HG02571 (cell line): ENCODE data around the gene HOOK1.
"Not testable (repeated sequence)": the region's sequence is repeated elsewhere in the genome, so short reads cannot be mapped to it uniquely, and the experiment has no call there.

Experiments
- ATAC-seq: cut with Tn5 transposase; IDR thresholded peaks from one replicate; pipeline ENCODE4 v1.9.1; 2021; ENCODE audit warnings: mild to moderate bottlenecking, moderate library complexity; ENCODE audit not compliant: unreplicated experiment

Gene HOOK1

GRCh38 chr1:59885160-59885832 lies 70.5 kb downstream of the HOOK1 start:
- no peak for ATAC-seq

DNA sequence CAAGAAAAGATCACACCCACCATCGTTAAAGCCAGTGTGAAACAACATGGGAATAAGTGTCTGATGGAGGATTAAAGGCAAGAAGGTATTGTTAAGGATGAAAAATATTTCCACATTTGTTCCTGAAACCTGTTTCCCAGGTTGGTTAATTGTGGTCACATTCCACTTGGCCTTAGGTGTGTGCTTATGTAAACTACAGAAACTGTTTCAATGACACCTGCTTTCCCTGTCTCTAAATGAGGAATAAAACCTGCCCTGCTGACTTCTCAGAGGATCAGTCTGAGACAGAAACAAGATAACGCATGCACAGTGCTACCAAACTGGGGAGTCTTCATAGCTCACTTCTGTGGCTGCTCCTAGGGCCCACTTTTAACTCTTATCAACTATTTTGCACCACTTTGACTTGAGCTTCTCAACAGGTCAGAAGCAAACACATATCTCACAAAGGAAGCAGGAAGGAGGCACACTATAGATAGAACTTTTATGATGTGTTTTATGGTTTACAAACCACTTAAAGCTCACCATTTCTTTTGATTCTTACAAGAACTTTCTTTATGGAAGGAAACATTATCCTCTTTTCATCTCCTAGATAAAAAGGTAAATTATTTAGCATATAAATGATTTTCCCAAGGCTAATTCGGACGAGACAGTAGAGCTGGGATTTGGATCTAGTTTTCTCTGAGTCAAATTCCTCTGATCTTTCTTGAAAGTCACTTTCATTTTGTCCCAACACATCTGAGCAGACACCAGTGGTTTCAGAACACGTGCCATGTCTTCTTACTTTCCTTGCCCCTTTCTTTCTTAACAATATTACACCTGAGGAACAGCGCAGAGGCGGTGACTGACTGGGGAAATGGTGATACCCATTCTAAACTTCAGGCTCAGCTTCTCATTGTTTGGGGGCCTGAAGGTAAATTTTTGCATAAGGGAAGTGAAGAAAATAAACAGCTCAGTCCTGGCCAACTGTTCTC lies 78.4 kb downstream of the HOOK1 start:
- ATAC-seq: no peak

DNA sequence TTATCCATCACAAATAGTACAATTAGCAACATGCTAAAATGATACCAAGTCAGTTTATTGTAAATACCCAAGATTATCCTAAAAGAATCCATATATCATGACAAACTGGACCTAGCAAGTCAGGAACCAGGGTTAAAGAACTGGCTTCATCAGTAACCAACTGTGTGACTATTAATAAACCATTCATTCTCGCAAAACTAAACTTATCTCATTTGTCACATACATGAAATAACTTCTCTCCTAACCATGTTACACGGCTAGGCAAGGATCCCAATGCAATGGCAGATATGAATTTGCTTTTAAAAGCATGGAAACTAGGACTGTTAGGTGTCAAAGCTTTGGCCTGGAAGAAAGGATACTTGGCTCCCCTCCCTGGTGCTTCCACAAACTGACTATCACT lies 82.4 kb downstream of the HOOK1 start:
- no peak for ATAC-seq

DNA sequence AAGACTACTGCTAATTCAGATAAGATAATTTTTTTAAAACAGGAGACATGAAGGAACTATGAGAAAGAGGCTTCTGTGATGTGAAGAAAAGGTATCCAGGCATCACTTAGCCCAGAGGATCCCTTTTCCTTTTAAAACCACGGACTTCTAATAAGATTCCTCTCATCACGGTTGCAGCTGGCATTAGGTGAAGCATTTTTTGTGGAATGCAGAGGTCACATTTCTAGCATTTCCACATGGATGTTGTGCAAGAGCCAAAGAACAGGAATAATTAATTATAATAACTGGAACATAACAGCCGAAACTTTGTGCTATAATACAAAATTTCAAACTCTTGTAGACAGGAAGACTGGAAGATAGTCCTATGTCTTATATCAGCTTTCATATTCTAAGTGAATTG lies 84.2 kb downstream of the HOOK1 start:
- no peak for ATAC-seq

DNA sequence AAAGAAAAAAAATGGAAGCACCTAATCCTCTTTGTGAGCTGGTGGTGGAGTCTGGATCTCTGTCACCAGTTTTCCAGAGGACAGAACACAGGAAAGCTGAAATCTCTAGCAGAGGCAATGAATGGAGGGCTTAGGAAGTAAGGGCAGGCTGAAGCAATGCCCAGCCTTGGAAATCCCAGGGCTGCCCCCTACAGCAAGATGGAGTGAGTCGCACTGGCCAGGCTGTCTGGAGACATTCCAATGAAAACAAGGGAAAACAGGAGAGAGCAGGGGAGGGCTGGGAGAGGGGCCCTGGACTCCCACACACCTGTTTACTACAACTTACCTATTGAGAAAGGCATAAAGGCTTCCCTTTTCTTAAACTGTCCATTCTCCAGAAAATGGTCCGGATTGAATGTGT lies 85.9 kb downstream of the HOOK1 start:
- no peak for ATAC-seq

DNA sequence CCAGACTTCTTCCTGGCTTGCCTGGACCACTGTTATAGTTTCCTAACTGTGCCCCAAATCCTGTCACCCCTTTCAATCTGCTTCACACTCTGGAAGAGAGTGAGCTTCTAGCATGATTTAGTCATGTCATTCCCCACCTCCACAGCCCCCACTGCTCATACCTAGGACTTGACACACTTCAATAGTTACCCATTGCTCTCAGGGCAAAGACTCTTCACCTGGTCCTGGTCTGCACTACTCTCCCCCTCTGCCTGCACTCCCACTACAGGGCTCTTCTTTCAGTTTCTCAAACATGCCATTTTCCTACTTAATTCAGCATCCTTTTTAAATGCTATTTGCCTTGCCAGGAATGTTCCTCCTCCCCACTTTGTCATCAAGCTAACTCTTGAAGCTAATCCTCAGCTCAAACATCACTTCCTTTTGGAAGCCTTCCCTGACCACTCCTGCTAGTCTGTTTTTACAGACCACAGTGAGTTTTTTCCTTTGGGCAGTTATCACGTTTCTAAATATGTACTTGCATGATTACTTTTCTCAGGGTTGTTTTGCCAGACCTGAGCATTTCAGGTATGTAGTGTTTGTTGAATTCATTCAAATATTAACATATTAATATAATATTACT lies 87.1 kb downstream of the HOOK1 start:
- ATAC-seq: no peak

DNA sequence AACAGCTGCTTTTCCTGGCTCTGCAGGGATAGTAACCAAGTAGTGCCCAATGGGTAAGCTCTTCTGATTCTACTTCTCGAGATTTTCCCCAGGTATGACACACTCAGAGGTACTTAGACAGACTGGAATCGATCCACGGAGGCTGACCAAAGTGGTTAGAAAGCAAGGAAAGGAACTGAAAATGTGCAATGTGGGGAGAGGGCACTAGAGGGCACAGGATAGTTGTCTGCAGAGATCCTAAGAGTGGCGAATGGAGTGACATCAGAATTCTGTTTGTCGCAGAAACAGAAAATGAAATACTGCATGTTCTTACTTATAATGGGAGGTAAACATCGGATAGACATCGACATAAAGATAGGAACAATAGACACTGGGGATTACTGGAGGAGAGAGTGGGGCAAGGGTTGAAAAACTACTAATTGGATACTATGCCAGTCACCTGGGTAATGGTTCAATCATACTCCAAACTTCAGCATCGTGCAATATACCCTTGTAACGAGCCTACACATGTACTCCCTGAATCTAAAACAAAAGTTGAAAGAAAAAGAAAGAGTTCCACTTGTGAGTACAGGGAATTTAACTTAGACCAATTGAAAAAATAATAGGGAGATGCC lies 88.5 kb downstream of the HOOK1 start:
- no peak for ATAC-seq

DNA sequence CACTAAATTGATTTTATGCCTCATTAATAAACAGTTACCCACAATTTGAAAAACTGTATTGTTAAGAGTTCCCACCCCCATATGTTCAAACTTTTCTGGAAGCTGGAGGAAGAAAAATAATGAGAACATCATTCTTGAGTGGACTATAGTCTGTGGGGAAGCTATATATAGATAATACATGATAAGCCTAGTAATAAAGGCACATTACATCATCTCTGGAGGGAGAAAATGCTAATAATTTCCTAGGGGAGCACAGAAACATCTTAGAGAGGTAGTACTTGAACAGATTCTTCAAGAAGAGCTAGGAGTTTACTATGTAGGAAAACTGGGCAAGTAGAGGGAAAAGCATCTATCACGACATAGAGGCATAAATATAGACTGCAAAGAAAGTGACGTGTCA lies 92.2 kb downstream of the HOOK1 start:
- no peak for ATAC-seq

DNA sequence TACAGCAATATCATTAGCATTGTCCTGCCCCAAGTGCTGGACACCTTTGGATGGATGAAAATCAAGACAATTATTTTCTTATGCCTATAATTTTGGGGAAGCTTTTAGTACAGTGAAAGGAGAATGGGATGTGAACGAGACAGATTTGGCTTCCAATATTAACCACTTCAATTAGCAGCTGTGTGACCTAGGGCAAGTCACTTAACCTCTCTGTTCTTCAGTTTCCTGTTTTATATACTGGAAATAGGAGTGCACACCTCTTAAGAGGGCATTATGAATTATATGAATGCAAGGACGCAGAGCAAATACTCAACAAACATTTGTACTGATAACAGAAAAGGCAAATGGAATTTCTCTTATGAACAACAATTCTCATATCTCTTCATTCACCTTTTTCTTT lies 93.3 kb downstream of the HOOK1 start:
- no peak for ATAC-seq

DNA sequence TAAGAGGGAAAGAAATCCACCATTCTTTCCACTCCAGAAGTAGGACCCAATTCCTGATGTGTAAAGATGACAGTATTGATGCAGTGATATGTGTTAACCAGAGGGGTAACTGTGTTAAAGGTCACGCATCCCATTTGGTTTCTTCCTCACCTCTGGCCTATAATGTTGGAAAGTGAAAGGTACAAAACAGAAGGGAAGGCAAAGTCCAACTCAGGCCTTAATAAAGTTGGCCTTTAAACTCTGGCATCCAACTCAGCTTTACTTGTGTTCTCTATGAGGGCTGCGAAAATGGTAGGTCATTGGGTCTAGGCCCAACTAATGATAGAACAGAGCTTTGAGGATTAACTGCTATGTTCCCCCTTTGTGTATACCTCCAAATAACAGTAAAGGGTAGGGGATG lies 93.9 kb downstream of the HOOK1 start:
- no peak for ATAC-seq

DNA sequence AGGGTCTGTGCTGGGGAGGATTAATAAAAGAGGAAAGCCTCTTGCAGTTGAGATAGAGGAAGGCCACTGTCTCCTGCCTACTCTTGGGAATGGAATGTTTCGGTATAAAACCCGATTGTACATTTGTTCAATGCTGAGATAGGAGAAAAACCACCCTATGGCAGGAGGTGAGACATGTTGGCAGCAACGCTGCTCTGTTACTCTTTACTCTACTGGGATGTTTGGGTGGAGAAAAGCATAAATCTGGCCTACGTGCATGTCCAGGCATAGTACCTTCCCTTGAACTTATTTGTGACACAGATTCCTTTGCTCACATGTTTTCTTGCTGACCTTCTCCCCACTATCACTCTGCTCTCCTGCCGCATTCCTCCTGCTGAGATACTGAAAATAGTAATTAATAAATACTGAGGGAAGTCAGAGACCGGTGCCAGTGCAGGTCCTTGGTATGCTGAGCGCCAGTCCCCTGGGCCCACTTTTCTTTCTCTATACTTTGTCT lies 100.1 kb downstream of the HOOK1 start:
- ATAC-seq: not testable (repeated sequence)

- no peak for ATAC-seq
These were observed 100.8 kb downstream of the HOOK1 start for GRCh38 chr1:59915516-59915915.

GRCh38 chr1:59917026-59917784 lies 102.5 kb downstream of the HOOK1 start:
- ATAC-seq: no peak

DNA sequence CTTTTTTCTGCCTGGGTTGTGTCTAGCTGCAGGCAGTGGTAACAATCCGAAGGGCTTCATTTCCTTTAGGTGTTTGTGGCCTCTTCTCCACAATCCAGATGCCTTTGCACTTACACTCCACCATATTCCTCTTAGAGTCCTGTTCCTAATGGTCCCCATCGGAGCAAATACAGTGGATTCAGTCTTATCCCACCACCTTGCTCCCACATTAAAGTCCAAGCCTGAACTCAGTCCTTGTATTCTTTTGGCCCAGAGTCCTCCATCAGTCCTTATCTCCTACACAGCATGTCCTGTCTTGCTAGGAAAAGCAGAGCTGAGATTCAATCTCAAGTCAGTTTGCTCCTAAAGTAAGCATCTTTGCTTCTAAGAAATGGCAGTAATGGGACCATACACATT lies 103.0 kb downstream of the HOOK1 start:
- ATAC-seq: no peak

DNA sequence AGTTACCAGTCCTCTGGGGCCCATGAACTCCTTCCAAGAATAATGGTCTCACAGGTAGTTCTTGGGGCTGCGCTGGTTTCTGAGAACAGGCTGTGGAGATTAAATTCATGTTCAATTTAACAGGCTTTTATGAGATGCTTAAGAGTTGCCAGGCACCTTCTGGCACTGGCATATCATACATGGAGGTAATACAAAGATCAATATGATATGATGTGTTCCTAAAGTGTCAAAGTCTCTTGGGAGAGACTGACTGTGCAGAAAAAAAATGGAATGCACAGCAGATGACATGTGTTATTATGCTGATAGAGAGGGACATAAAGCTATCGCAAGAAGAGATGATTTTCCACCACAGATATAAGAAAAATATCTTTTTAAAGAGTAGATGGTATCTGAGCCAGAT lies 105.0 kb downstream of the HOOK1 start:
- no peak for ATAC-seq

- not testable (repeated sequence) for ATAC-seq
These were observed 106.6 kb downstream of the HOOK1 start for GRCh38 chr1:59921258-59921899.

GRCh38 chr1:59924653-59925052 lies 109.9 kb downstream of the HOOK1 start:
- ATAC-seq: no peak
